Measurements from ENCODE around the gene ALOX12.

Gene ALOX12

DNA sequence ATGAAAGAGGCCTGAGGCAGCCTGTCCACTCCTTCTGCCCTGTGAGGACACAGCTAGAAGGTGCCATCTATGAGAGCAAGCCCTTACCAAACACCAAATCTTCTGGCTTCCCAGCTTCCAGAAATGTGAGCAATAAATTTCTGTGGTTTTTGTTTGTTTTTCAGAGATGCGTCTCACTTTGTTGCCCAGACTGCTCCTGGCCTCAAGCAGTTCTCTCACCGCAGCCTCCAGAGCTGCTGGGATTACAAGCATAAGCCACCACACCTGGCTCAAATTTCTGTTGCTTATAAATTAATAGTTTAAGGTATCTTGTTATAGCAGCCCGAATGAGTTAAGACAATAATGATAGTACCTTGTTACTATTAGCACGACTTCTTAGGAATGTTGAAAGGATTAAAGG, 60.5 kb downstream of the ALOX12 start:
- Histone ChIP-seq H3K27me3 (ENCODE audit: control insufficient read depth in 5 of 5, insufficient read depth in 4 of 5, low read length in 5 of 5) (peaks cover 0 to 4% (median 0%) of the 10 kb centered on the region in 5 donors), H3K4me3 (ENCODE audit: low read depth in 1 of 5, low read length in 5 of 5) (no peak overlapping the region), H3K9me3 (ENCODE audit: control insufficient read depth in 5 of 5, low read length in 5 of 5) (no peaks in the 10 kb centered on the region), H3K4me1 (ENCODE audit: control insufficient read depth in 5 of 5, insufficient read depth in 5 of 5, low read length in 5 of 5) (peaks cover 0 to 9% (median 3%) of the 10 kb centered on the region in 5 donors), H3K9ac (ENCODE audit: low read length in 5 of 5) (no peak overlapping the region), H3K36me3 (ENCODE audit: control insufficient read depth in 5 of 5, insufficient read depth in 5 of 5, low read length in 5 of 5) (no peaks in the 10 kb centered on the region), H3K27ac (ENCODE audit: low read depth, low read length) (no peak overlapping the region)

DNA sequence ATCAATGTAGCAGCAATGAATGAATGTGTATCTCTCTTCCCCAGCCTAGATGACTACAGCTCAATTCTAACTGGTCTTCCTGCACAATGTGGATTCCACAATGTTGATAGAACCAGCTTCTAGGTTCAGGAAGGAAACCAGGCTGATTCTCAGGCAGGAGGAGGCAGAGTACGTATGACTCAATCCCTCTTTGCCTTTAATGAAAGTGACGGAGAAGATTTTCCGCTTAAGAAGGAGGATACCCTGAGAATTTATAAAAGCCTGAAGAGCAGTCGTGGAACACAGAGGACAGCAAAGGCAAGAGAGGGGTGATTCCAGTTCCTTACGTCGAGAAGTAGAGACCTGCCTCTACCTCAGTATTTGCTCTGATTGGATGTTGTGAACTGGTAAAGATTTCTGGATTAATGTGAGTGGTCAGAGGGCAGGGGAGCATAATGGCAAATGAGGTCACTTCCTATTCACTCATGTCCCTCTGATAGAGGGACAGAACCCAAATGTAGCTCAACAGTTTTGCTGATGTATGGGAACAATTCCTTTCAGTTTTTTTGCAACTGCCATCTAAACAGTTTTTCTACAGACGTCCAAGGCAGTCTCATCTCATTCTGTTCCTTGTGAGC, 63.1 kb downstream of the ALOX12 start:
- Histone ChIP-seq H3K27me3 (ENCODE audit: control insufficient read depth in 5 of 5, insufficient read depth in 4 of 5, low read length in 5 of 5) (peaks cover 0 to 4% (median 0%) of the 10 kb centered on the region in 5 donors), H3K36me3 (ENCODE audit: control insufficient read depth in 5 of 5, insufficient read depth in 5 of 5, low read length in 5 of 5) (no peaks in the 10 kb centered on the region), H3K4me1 (ENCODE audit: control insufficient read depth in 5 of 5, insufficient read depth in 5 of 5, low read length in 5 of 5) (peaks cover 0 to 7% (median 0%) of the 10 kb centered on the region in 5 donors), H3K9me3 (ENCODE audit: control insufficient read depth in 5 of 5, low read length in 5 of 5) (no peaks in the 10 kb centered on the region), H3K27ac (ENCODE audit: low read depth, low read length) (no peak overlapping the region), H3K9ac (ENCODE audit: low read length in 5 of 5) (no peak overlapping the region), H3K4me3 (ENCODE audit: low read depth in 1 of 5, low read length in 5 of 5) (no peak overlapping the region)

Data from subcutaneous abdominal adipose tissue (tissue), 5 donors.